HG02763 (cell line): ENCODE results near the gene KCNH4.
"Not testable (repeated sequence)": the region's sequence is repeated elsewhere in the genome, so short reads cannot be mapped to it uniquely, and the experiment has no call there.

Experiments
- ATAC-seq: cut with Tn5 transposase; IDR thresholded peaks from one replicate; pipeline ENCODE4 v1.9.1; 2021; ENCODE audit warnings: mild to moderate bottlenecking, moderate library complexity; ENCODE audit not compliant: unreplicated experiment

The KCNH4 gene

GRCh38 chr17:42180922-42181850 lies at the start of gene KCNH4:
TSS of gene KCNH4 (minus strand) at chr17:42181142. CDS start at chr17:42180945, 197 bp downstream.
- peak; percentile 33 for ATAC-seq

GRCh38 chr17:42230225-42230624 lies 49.3 kb upstream of the KCNH4 start:
- ATAC-seq: no peak

- ATAC-seq: no peak
These were observed 47.1 kb upstream of the KCNH4 start for GRCh38 chr17:42227849-42228700.

GRCh38 chr17:42225646-42226045 lies 44.7 kb upstream of the KCNH4 start:
- no peak for ATAC-seq

GRCh38 chr17:42224651-42225050 lies 43.7 kb upstream of the KCNH4 start:
- ATAC-seq: no peak

GRCh38 chr17:42221886-42222745 lies 41.2 kb upstream of the KCNH4 start:
- ATAC-seq: no peak

GRCh38 chr17:42219280-42219679 lies 38.3 kb upstream of the KCNH4 start:
- ATAC-seq: not testable (repeated sequence)

GRCh38 chr17:42214156-42214555 lies 33.2 kb upstream of the KCNH4 start:
- no peak for ATAC-seq

GRCh38 chr17:42212382-42212781 lies 31.4 kb upstream of the KCNH4 start:
- no peak for ATAC-seq

GRCh38 chr17:42211921-42212341 lies 31.0 kb upstream of the KCNH4 start:
- not testable (repeated sequence) for ATAC-seq

- no peak for ATAC-seq
These were observed 29.1 kb upstream of the KCNH4 start for GRCh38 chr17:42210046-42210445.

GRCh38 chr17:42206153-42206612 lies 25.2 kb upstream of the KCNH4 start:
- ATAC-seq: not testable (repeated sequence)

- no peak for ATAC-seq
These were observed 22.4 kb upstream of the KCNH4 start for GRCh38 chr17:42203354-42203753.

GRCh38 chr17:42202696-42203095 lies 21.8 kb upstream of the KCNH4 start:
- no peak for ATAC-seq

GRCh38 chr17:42202159-42202558 lies 21.2 kb upstream of the KCNH4 start:
- no peak for ATAC-seq

- ATAC-seq: no peak
These were observed 20.5 kb upstream of the KCNH4 start for GRCh38 chr17:42201458-42201772.

- no peak for ATAC-seq
These were observed 19.9 kb upstream of the KCNH4 start for GRCh38 chr17:42200706-42201457.

- no peak for ATAC-seq
These were observed 18.6 kb upstream of the KCNH4 start for GRCh38 chr17:42199416-42200011.

- no peak for ATAC-seq
These were observed 18.0 kb upstream of the KCNH4 start for GRCh38 chr17:42198897-42199296.
